Germinal center (tissue), 1 donor: ENCODE measurements around the gene GPC3.
"Not testable (repeated sequence)": the region's sequence is repeated elsewhere in the genome, so short reads cannot be mapped to it uniquely, and the experiment has no call there.

Experiments
- DNase-seq: peaks from one replicate; pipeline ENCODE4 v3.0.0; 2012; ENCODE audit warnings: mixed read lengths, low spot score

GPC3 gene

DNA sequence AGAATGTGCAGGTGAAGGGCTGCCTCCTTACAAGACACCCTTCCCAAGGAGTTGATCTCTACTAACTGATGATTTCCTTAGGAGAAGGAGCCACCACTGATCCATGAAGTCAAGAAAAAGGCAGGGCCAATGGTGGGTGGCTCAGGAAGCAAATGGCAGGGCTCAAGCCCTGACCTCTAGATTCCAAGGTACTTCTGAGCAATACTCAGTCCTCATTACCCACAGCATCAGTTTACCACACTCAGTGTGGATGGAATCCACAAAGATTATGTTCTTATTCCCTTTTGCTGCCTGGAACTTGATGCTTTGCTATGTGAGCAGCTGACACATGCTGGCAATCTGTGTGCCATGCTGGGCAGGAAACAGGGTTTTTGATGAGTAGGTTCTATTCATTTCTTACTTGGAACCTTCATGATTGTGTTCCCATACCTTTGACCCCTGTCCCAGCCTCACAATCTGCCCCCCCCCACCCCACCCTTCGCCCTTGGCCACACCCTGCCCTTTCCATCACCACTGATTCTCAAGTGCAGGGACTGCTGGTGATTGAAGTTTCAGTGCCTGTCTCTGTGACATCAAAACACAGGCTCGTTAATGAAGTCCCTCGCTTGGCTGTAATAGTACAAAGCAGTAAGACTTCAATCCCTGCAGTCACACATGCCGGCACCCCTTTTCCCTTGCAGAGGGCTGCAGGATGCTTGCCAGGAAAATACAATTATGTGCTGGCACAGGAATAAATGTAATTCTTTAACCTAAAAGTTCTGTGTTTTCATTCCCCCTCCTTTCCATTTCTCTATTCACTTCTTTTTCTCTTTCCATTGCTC, 434.5 kb downstream of the GPC3 start:
- no peak for DNase-seq

DNA sequence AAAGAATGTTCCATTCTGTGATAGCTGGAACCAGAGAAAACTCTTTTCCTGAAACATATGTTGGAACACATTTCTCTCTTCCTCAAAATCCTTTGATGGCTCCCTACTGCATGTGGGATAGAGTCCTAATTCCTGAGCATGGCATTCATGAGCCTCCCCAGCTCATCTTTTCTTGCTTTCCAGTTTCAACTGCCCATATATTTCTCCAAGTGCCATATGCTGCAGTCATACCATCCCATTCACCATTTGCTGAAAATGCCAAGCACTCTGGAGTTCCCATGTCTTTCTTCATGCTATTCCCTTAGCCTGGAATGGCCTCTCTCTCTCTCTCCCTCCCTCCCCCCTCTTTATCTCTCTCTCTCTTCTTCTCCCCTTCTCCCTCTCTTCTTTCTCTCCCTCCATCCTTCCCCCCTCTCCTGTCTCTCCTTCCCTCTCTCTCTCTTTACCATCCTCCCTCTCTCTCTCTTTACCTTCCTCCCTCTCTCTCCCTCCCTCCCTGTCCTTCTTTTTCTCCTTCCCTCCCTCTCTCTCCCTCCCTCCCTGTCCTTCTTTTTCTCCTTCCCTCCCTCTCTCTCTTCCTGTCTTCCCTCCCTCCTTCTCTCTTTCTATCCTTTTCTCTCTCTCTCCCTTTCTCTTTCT, 436.0 kb downstream of the GPC3 start:
- no peak for DNase-seq

DNA sequence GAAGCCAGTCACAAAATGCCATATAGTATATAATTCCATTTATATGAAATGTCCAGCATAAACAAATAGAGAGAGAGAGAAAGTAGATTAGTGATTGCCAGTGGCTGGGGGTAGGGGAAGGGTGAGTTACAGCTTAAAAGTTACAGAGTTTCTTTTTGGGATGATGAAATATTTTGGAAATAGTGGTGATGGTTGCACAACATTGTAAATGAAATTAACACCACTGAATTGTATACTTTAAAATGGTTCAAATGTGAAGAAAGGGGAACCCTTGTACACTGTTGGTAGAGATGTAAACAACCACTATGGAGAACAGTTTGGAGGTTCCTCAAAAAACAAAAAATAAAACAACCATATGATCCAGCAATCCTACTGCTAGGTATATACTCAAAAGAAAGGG, 439.0 kb downstream of the GPC3 start:
- no peak for DNase-seq

DNA sequence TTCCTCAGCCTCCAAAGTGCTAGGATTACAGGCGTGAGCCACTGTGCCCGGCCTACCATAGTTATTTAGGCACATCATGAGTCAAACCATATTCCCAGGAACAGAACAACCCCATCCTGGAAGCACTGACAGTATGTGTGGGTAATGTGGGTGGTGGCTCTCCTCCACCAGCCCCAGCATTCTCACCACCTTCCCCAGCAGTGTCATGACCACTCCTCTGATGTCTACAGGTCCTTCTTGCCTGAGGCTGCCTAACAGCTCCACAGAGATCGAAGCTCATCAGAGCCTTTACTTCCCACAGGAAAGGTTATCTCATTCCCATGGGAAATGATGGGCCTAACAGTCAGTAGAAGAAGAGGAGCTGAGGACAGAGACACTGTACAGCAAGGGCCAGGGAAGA, 440.6 kb downstream of the GPC3 start:
- DNase-seq: no peak

DNA sequence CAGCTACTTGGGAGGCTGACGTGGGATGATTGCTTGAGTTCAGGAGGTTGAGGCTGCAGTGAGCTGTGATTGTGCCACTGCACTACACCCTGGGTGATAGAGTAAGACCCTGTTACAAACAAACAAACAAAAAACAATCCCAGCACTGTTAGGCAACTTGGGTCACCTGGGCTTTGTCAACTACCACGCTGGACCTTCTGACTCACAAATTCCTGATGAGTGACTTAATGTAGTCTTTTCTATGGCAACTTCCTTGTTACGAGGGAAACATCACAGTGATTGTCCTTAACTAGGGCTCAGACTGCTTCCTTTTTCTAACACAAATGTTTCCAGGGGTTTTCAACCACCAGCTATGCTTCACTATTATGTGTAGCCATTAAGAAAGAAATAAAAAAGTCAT, 441.3 kb downstream of the GPC3 start:
- no peak for DNase-seq

DNA sequence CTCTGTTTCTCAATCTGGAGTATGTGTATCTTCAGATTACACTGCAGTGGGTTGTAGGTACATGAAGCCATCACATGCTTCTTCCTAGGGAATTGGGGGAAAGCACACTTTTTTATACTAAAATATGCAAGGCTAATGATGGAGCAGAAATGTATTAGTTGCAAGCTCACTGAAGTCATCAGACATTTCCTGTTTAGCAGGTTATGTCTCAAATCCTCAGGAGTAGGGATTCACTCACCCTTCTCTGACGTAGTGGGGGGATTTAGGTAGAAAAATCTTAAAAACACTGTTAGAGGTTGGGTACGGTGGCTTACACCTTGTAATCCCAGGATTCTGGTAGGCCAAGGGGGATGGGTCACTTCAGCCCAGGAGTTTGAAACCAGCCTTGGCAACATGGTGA, 441.7 kb downstream of the GPC3 start:
- DNase-seq: no peak

DNA sequence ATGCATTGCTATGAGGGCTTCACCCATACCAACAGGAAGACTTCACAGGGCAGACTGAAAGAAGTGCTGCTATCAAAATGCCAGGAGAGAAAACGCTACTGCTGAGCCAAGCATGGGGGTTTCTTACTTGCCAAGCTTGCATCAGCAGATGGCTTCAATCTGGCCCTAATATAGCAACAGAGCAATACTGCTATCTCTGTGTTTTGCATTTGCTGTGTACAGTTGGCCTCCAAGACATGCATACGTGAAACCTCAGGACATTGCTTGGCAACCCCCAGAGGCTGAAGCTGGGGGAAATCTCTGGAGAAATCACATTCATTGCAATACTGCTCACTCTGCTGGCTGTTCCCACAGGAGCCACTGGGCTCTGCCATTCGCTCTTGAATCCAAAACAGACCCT, 442.9 kb downstream of the GPC3 start:
- no peak for DNase-seq

DNA sequence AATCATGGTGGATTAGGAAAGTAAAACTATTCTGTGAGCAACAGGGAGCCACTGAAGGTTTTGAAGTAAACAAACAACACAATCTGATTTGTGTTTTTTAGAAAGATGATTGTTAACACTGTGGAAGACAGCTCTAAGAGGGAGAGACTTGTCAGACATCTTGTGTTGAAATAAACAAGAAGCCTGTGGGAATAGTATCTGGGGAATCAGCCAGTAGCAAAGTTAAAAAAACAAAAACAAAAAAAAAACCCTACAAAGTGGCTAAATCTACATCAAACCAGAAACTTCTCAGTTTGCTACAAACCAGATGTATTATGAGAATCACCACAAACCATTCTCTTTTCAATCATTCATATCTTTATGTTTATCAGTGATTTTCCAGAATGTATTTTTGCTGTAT, 444.4 kb downstream of the GPC3 start:
- DNase-seq: no peak

DNA sequence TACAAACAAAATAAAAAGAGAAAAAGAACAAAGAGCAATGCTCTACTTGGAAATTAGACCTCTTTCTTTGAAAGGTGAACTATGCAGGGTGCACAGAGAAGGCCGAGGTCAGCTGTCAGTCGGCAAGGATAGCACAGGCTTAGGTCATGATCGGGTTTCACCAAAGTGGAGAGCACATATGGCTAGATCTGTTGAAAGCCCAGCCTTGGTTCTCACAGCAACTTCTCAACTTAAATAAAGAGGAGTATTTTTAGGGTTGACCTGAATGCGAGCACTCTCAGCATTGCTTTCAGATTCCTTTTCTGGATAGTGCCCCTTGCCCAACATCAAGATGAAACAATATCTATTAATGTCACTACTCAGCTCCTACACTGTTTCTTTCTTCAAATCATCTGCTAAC, 447.2 kb downstream of the GPC3 start:
- no peak for DNase-seq

DNA sequence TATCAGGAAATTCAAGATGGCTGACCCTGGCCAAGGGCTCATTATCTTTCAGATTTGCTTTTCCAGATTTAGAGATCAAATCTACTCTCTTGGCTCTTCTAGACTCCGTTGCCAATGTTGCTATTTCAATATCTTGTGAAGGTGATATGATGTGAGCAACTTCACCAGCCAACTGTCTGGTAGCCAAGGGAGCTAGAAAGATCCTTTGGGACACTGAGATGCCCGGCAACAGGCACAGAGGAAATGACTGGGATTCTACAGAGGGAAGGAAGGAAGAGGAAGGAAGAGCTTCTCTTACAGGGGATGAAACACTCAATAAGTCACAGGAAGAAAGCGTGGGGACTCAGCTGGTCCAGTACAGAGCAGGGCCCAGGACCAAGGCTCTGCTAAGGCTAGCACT, 448.3 kb downstream of the GPC3 start:
- DNase-seq: no peak

DNA sequence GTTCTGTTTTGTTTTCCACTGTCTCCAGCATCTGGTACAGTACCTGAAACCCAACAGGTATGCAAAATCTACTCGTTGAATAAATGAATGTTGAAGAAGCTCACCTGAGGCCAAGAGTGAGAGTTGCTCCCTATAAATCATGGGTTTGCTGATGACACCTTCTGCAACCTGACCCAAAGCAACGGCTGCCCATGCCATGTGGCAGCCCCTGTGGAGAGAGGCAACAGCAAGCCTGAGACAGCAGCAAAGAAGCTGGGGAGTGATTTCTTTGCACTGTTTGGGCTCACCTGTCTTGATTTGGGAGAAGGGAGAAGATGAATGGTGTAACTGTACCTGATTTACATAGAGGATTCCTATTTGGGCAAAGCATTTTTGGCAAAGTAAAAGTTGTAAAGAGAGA, 450.3 kb downstream of the GPC3 start:
- no peak for DNase-seq

DNA sequence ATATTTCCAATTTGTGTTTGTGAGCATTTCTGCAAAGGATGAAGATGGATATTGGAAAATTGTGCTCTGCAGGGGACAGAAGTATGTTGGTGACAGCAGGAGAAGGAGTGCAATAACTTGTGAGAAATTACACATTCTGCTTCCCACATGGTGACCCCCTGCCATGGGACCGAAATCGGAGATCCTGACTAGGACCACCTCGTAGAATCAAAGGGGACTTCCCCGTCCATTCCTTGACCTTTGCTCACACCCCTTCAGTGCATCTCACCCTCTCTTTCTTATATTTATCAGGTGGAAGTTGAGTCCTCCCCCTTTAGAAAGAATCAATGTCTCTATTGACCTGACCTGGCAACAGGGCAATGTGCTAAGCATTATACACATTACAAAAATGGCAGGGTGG, 451.2 kb downstream of the GPC3 start:
- DNase-seq: no peak

DNA sequence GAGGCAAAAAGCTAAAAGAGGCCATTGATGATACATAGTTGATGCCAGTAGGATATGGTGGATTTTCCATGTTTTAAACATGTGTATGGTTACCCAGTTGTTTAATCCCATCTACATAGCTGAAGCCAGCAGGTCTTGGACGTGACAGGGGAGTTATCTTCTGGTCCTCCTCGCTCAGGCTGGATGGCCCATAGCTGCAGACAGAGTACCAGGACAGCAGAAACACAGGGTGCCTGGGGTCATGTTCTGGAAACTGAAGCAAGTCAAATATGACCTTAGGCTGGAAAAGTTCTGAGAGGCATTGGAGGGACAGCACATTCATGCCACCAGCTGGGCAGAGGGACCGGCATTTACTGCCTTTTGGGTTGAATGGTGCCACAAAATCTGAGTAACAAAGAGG, 452.1 kb downstream of the GPC3 start:
- DNase-seq: no peak

DNA sequence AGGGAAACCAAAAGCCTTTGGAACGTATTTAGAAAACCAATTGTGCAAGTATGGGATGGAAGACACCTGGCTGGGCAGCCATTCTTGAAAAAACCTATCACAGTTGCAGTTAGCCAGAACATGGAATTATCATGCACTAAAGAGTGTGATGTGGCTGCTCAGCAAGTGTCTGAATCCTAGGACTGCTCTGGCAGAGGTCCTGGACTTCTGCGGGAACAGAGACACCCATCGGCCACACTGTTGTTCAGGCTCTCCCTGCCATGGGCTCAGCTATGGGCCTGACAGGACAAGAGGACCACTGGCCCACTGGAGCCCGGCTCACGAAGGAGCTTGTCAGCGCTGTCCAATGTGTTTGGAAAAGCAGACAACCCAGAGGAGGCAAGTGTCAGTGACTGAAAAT, 454.4 kb downstream of the GPC3 start:
- no peak for DNase-seq

DNA sequence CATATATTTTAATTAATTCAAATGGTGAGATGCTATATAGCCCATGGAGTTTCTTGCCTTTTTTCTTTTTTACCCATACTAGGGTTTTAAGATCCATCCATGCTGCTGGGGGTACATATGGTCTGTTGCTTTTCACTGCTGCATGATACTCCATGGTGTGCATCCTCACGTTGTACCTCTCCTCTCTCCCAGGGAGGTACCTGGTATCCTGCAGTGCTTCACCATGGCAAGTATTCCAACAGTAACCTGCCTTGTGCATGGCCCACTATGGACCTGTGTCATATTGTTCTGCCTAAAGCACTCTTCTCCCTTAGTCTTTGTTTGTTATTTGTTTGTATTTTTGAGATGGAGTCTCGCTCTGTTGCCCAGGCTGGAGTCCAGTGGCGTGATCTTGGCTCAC, 455.8 kb downstream of the GPC3 start:
- DNase-seq: no peak

DNA sequence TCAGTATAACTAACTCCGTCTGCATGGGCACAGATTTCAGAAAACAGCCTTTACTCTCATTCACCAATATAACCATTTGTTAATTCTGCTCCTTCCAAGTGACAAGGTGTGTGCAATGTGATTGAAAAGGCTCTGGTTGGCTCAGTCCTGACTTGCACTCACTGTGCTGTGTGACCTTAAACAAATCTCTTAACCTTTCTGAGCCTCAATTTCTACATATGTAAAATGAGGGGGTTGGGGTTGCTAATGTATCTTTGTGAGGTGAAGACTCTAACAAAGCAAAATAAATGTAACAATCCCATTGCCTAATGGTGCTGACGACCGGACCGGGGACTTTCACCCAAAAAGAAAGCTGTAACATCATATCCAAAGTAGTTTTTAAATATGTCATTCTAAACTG, 457.6 kb downstream of the GPC3 start:
- no peak for DNase-seq

DNA sequence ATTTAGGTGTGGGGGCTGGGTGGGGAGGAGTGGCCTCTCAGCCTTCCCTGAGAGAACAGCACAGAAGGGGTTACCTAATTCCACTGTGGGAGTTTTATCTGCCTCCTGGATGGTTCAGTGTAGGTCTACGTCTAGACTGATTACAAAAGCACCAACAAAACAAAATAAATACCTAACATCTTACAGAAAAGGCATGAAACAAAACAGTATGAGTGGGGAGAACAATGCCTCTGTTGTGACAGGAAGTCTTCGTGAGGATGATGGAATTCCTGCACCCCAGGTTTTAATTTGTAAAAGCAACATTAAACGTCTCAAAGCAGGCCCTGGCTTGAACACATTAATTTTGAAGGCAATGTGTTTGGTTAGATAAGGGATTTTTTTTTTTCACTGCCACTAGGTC, 458.0 kb downstream of the GPC3 start:
- DNase-seq: no peak

DNA sequence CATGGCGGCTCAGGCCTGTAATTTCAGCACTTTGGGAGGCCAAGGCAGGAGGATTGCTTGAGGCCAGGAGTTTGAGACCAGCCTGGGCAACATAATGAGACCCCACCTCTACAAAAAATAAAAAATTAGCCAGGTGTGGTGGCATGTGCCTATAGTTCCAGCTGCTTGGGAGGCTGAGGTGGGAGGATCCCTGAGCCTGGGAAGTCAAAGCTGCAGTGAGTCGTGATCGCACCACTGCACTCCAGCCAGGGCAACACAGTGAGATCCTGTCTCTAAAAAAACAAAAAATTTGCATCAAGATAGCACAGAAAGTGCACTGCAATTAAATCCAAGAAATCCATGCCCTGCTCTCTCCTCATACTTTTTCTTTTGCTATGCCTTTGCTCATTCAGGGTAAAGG, 458.6 kb downstream of the GPC3 start:
- not testable (repeated sequence) for DNase-seq

DNA sequence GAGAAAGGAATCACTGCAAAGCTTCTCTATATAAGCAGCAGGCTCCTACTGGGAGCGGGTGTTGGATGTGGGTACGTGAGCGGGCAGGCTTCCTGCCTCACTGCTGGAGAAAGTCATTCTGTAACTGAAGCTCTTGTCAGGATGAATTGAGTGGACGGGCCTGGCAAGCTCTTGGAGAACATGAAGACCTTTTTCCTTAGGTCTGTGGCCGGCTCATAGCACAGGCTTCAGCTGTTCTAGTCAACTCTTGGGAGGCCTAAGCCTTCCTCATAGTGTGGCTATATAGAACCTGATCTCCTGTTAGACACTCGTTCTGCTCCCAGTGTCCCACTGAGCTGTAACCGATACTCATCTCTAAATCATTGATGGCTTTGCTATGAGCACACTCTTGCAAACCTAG, 461.9 kb downstream of the GPC3 start:
- no peak for DNase-seq

DNA sequence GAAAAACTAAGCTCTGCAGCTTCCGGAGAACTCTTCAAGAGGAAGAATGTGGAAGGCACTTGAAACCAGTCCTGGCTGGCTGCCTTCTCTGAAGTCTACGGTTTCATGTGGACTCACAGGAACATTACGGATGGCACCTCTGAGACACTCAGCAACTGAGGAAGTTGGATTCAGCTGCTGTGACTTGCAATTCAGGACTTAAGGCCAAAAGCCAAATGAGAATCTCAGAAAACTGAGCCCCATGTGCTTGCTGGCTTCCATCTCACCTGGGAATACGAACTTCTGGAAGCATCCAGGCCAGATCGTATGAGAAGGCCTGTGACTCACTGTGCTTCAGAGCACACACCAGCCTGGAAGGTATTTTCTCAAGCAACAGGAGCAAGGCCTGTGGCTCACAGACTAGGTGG, 462.3 kb downstream of the GPC3 start:
- no peak for DNase-seq

DNA sequence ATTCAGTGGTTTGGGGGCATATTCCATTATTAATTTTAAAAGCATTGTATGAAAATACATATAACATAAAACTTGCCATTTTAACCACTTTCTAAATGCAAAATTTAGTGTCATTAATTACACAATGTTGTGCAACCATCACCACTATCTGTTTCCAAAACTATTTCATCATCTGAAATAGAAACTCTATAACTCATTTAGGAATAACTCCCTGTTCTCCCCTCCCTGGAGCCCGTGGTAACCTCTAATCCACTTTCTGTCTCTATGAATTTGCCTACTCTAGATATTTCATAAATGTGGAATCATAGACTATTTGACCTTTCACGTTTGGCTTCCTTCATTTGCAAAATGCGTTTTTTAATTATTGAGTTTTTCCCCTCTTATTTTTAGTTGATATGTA, 468.7 kb downstream of the GPC3 start:
- DNase-seq: no peak

DNA sequence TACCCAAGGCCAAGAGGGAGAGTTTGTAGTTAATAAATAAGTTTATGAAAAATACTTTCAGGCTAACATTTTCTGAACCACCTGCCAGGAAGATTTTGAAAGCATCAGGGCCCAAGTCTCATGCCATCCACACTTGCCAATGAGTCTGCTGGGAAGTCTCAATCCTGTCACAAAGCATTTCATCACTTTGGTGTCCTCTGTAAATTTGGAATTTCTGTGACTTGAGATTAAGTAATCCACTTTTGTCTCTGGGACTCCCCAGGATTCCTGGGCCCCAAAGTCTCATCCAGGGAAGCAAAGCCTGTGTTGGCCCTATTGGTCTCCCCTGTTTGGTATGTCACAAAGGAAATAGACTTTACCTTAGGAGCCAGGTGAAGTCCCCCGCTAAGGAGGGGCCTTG, 470.9 kb downstream of the GPC3 start:
- no peak for DNase-seq

DNA sequence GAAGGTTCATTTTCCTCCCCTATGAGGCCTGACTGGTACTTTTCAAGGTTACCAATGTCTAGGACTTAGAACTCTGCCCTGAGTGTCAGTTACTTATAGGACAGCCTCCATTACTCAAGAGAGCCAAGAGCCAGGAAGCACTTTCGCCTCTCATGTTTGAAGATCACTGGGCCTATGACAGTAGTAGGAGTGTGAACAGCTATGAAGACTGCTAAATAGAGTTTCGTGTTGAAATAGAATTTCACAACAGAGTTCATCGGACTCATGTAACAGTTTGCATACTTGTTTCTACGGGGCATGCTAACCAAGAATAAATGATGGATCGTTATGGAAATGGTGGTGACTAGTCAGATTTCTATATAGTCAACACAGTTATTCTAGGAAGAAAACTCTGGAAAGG, 472.3 kb downstream of the GPC3 start:
- no peak for DNase-seq

DNA sequence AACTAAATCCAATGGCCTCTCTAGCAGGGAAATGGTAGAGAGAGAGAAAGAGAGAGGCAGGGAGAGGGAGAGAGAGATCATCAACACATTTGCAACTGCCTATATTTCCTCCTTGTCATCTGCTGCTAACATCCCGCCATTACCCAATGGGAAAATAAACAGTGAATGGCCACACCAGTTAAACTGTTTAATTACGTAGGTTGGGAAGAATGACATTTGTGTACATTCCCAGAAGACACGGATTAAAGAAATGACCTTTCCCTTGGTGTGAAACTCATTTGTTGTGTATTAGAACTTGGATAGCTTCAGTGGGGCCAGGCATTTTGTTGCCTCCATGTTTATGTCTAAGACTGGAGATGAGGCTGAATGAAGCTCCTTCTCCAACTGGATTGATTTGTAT, 474.4 kb downstream of the GPC3 start:
- DNase-seq: no peak
